ENCODE data around the gene MPP2. TPM values are rescaled to one million over a fixed set of nuclear protein-coding genes. Genes with fewer than 3 reads are reported as not detected.
A peak's percentile ranks its signal among the peaks of the same experiment; 100 is the strongest.

MPP2 gene
- total and polyA plus RNA-seq, 2 donors from 2014 or later: 1.2 to 2.7 TPM

DNA sequence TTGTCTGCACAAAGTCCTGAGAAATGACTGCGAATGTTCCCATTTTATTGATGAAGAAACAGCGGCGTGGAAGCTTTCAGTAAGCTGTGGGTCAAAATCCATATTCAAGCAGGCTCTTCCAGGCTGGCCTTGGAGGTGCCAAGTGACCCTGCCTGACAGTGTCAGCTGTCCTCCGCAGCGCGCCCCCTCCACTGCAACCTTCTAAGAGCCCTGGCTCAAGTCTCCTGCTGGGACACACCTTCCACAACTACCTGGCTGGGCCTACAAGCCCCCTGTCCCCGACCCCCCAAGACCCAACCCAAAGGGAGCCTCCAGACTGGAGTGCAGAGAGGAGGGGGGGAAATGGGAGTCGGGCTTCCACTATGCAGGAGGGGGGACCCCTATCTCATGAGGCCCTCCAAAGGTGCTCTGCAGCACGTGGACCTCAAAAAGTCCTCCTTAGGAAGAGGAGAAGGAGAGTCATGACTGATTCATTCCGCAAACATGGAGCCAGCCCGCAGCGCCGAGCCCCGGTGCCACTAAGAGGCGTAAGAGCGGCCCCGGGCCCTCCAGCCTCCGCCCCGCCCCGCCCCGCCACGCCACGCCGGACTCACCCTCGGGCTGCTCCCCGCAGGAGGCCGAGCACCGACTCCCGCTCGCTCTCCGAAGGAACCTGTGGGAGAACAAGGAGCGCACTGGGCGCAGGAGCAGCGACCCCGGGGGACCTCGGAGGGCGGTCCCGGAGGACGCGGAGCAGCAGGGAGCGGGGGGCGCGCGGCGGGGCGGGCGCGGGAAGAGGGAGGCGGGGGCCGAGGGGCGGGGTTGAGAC is 75.0 kb downstream of the MPP2 start:
- Histone ChIP-seq H3K27ac (ENCODE audit: low read depth in 2 of 2, low read length in 2 of 2) (peak overlapping the region in 1 of 2 donors; percentile 37), H3K9me3 (ENCODE audit: control insufficient read depth in 2 of 3, insufficient read depth in 1 of 3, low read length in 3 of 3) (no peaks in the 10 kb centered on the region), H3K9ac (ENCODE audit: low read length in 3 of 3) (peak overlapping the region in 2 of 3 donors; percentile 13 to 26), H3K36me3 (ENCODE audit: control insufficient read depth in 2 of 3, insufficient read depth in 3 of 3, low read length in 3 of 3) (no peaks in the 10 kb centered on the region), H3K27me3 (ENCODE audit: control insufficient read depth, insufficient read depth, low read length) (no peaks in the 10 kb centered on the region), H3K4me3 (ENCODE audit: low read length in 3 of 3) (peak overlapping the region; percentile 55 to 59 (median 56)), H3K4me1 (ENCODE audit: control insufficient read depth in 2 of 3, insufficient read depth in 2 of 3, low read depth in 1 of 3, low read length in 3 of 3) (peaks cover 0 to 11% (median 0%) of the 10 kb centered on the region in 3 donors)
- DNase-seq: peak; percentile 42 to 84 (median 69)
- TF ChIP-seq, protein P1, sequence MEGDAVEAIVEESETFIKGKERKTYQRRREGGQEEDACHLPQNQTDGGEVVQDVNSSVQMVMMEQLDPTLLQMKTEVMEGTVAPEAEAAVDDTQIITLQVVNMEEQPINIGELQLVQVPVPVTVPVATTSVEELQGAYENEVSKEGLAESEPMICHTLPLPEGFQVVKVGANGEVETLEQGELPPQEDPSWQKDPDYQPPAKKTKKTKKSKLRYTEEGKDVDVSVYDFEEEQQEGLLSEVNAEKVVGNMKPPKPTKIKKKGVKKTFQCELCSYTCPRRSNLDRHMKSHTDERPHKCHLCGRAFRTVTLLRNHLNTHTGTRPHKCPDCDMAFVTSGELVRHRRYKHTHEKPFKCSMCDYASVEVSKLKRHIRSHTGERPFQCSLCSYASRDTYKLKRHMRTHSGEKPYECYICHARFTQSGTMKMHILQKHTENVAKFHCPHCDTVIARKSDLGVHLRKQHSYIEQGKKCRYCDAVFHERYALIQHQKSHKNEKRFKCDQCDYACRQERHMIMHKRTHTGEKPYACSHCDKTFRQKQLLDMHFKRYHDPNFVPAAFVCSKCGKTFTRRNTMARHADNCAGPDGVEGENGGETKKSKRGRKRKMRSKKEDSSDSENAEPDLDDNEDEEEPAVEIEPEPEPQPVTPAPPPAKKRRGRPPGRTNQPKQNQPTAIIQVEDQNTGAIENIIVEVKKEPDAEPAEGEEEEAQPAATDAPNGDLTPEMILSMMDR (IDR thresholded peaks at IDR 0.05; ENCODE audit: borderline replicate concordance, extremely low read depth, insufficient read depth): no peak
- intact Hi-C loops (cut with DNase I): no loop called here
- FAIRE-seq: no peak

DNA sequence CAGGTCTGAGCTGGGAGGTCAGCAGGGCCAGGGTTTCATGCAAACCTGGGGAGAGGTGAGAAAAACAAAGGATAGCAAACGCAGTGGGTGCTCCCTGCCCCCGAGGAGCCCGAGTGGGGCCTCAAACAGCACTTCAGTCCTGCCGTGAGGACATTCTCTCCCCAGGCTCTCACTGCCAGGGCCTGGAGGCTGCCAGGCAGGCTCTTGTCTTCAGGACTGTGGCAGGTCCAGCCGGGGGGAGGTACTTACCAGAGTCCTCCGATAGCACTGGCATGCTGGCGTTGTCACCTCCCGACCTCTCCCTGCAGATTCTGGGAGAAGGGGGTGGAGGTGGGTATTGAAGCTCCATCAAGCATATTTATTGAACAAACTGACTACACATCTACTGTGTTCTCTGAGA is 75.7 kb downstream of the MPP2 start:
- Histone ChIP-seq H3K9ac (ENCODE audit: low read length in 3 of 3) (peak overlapping the region in 1 of 3 donors; percentile 26), H3K4me3 (ENCODE audit: low read length in 3 of 3) (peak overlapping the region in 1 of 3 donors; percentile 59), H3K27me3 (ENCODE audit: control insufficient read depth, insufficient read depth, low read length) (no peaks in the 10 kb centered on the region), H3K36me3 (ENCODE audit: control insufficient read depth in 2 of 3, insufficient read depth in 3 of 3, low read length in 3 of 3) (no peaks in the 10 kb centered on the region), H3K9me3 (ENCODE audit: control insufficient read depth in 2 of 3, insufficient read depth in 1 of 3, low read length in 3 of 3) (no peaks in the 10 kb centered on the region), H3K4me1 (ENCODE audit: control insufficient read depth in 2 of 3, insufficient read depth in 2 of 3, low read depth in 1 of 3, low read length in 3 of 3) (peaks cover 0 to 11% (median 0%) of the 10 kb centered on the region in 3 donors), H3K27ac (ENCODE audit: low read depth in 2 of 2, low read length in 2 of 2) (no peak overlapping the region)
- intact Hi-C loops (cut with DNase I): no loop called here
- peak in 1 of 5 donors; percentile 6 for DNase-seq
- no peak for FAIRE-seq
- TF ChIP-seq, protein P1 (IDR thresholded peaks at IDR 0.05; ENCODE audit: borderline replicate concordance, extremely low read depth, insufficient read depth): no peak

DNA sequence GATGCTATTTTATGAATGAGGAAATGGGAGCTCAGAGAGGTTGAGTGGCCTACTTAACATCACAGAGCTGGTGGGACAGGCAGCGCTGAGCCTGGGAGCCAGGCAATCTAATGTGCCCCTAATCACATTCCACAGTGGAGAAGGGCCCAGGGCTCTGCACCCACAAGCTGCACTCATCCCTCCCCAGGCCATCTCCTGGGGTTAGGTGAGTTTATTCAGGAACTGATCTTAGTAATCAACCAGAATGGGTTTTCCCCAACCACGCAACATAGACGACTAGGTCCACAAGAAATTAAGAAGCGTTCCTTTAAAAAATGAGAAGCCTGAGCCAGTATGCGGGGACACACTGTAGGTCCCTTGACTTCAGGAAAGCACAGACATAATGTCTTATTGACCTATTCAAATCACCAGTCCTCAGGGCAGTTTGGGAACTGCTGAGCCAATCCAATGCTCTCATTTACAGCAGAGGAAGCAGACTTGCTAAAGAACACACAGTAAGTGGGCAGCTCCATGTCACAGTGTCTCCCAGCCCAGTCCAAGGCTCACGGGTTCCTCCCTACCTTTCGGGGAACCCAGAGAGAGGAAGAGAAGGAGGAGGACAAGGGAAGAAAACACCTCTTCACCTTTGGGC is 76.7 kb downstream of the MPP2 start:
- intact Hi-C loops (cut with DNase I): no loop called here

More for the DNA sequence above, 76.7 kb downstream of the MPP2 start:
- DNase-seq (no peak), FAIRE-seq (no peak)
- Histone ChIP-seq H3K36me3 (ENCODE audit: control insufficient read depth in 2 of 3, insufficient read depth in 3 of 3, low read length in 3 of 3) (no peaks in the 10 kb centered on the region), H3K4me3 (ENCODE audit: low read length in 3 of 3) (no peak overlapping the region), H3K4me1 (ENCODE audit: control insufficient read depth in 2 of 3, insufficient read depth in 2 of 3, low read depth in 1 of 3, low read length in 3 of 3) (peaks cover 0 to 11% (median 0%) of the 10 kb centered on the region in 3 donors), H3K27ac (ENCODE audit: low read depth in 2 of 2, low read length in 2 of 2) (no peak overlapping the region), H3K9ac (ENCODE audit: low read length in 3 of 3) (no peak overlapping the region), H3K9me3 (ENCODE audit: control insufficient read depth in 2 of 3, insufficient read depth in 1 of 3, low read length in 3 of 3) (no peaks in the 10 kb centered on the region), H3K27me3 (ENCODE audit: control insufficient read depth, insufficient read depth, low read length) (no peaks in the 10 kb centered on the region)
- TF ChIP-seq, protein P1 (IDR thresholded peaks at IDR 0.05; ENCODE audit: borderline replicate concordance, extremely low read depth, insufficient read depth): no peak
